HFFc6 (cell line): ENCODE data around the gene EIF1AD. TPM values are rescaled to one million over a fixed set of nuclear protein-coding genes. Genes with fewer than 3 reads are reported as not detected.

ENCODE experiments used
- DNase-seq: peaks from one replicate; pipeline ENCODE4 v3.0.0-alpha.2; 2018
- H3K27ac Mint-ChIP-seq: 2 replicates; pipeline ENCODE4 v1.8.0; 2020; ENCODE audit warnings: mild to moderate bottlenecking, mixed read lengths
- H3K27me3 Mint-ChIP-seq: 2 replicates; pipeline ENCODE4 v1.8.0; 2021; ENCODE audit warnings: mild to moderate bottlenecking, moderate library complexity, mixed read lengths; ENCODE audit not compliant: insufficient read depth
- H3K36me3 Mint-ChIP-seq: 2 replicates; pipeline ENCODE4 v1.8.0; 2021; ENCODE audit warnings: low read depth, mixed read lengths
- H3K4me1 Mint-ChIP-seq: 2 replicates; pipeline ENCODE4 v1.8.0; 2020; ENCODE audit warnings: low read depth, mixed read lengths
- H3K4me3 Mint-ChIP-seq: 2 replicates; pipeline ENCODE4 v1.8.0; 2020; ENCODE audit warnings: mild to moderate bottlenecking, moderate library complexity, mixed read lengths
- H3K9me3 Mint-ChIP-seq: 2 replicates; pipeline ENCODE4 v1.8.0; 2020; ENCODE audit warnings: mild to moderate bottlenecking, mixed read lengths
- long read RNA-seq: library from polyadenylated mRNA; unstranded; transcript quantifications from one replicate; pipeline ENCODE4 v2.0.0, GENCODE V29; 2019
- total RNA-seq, 6 experiments: library from RNA; stranded (reverse); fragmentation: NEBNext Ultra II Directional; extraction: Animal tissue kit (Norgen Biotek cat#: 25700); gene quantifications; 2 replicates in 1 of 6; 3 replicates in 5 of 6; pipeline ENCODE4 v1.2.3, GENCODE V29; 2021
- TF ChIP-seq, protein P1 (sequence below): fragments of 200-600 bp; sonication (generic); IDR thresholded peaks from 2 replicates; pipeline ENCODE4 v1.5.0; 2021; ENCODE audit warnings: antibody characterized with exemption, mild to moderate bottlenecking

The EIF1AD gene, protein sequence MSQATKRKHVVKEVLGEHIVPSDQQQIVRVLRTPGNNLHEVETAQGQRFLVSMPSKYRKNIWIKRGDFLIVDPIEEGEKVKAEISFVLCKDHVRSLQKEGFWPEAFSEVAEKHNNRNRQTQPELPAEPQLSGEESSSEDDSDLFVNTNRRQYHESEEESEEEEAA
- total RNA-seq, result 10 to 100 TPM; 28.6 to 36.8 (median 31.7) TPM
- long read RNA-seq, transcript EIF1AD-211 (6 exons, 965 nt), result major isoform, 6 of 21 reads
- long read RNA-seq, partial matches to known transcripts, result 0 of 21 reads
- long read RNA-seq, other reads (novel, unspliced or antisense), result 10 of 21 reads

DNA sequence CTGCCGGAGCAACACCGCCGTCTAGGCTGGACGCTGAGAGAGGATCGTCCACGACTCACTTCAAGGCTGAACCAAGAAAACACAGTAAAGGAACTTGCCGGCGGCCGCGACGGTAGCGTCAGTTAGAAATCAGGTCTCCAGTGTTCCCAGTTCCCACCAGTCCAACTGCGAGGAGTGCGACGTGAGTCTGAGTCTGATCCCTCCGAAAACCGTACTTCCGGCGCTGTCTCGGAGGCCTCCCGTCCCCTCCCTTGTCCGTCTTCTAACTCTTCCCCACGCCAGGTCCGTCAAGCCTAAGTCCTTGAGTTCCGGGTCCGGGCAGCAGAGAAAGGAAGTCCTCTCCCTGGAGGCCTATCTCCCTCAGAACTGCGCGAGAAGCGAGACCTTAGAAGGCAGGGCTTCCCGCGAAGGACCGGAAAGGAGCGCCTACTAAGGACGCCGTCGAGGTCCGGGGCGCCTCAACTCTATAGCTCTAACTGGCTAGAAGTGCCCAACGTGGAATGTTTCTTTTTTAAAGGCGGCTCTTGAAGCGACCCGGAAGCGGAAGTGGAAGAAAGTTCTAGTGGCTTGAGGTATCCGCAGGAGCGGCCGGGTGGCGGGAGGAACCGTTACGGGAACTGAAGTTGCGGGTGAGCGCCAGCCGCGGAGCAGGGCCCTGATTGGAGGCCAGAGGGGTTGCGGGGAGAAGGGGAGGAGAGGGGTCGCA lies at the start of gene EIF1AD, which contains the start of gene BANF1:
TSS of gene EIF1AD (minus strand) at position 216 of the 706 bp plus-strand sequence. CDS start 1,768 bp downstream, outside the sequence.
TSS of gene BANF1 (plus strand) at position 562 of the 706 bp plus-strand sequence. CDS start 748 bp downstream, outside the sequence.
- peak; percentile 96 for DNase-seq
- TF ChIP-seq, protein P1, sequence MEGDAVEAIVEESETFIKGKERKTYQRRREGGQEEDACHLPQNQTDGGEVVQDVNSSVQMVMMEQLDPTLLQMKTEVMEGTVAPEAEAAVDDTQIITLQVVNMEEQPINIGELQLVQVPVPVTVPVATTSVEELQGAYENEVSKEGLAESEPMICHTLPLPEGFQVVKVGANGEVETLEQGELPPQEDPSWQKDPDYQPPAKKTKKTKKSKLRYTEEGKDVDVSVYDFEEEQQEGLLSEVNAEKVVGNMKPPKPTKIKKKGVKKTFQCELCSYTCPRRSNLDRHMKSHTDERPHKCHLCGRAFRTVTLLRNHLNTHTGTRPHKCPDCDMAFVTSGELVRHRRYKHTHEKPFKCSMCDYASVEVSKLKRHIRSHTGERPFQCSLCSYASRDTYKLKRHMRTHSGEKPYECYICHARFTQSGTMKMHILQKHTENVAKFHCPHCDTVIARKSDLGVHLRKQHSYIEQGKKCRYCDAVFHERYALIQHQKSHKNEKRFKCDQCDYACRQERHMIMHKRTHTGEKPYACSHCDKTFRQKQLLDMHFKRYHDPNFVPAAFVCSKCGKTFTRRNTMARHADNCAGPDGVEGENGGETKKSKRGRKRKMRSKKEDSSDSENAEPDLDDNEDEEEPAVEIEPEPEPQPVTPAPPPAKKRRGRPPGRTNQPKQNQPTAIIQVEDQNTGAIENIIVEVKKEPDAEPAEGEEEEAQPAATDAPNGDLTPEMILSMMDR, result no peak
- no peaks in the 10 kb centered on the region for H3K9me3 Mint-ChIP-seq

DNA sequence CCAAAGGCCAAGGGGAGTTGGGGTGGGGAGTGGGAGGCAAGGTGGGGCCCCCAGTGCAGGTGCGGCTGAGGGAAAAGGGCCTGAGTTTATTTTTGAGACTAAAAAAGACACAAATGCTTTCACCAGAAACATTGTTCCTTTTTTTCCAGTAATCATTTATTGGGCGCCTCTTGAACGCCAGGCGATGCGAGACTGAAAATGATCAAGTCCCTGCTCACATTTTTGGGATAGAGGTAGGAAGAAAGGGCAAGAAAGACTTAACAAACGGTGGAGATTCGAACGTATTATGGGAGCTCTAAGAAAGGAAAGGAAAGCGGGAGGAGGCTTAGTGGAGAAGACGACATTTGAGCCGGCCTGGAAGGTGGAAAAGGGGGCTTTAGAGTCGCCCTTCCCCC lies 49.4 kb upstream of the EIF1AD start:
- no peaks in the 10 kb centered on the region for H3K9me3 Mint-ChIP-seq
- H3K4me1 Mint-ChIP-seq, result peaks cover 43% of the 10 kb centered on the region
- H3K27me3 Mint-ChIP-seq, result peaks cover 10% of the 10 kb centered on the region
- TF ChIP-seq, protein P1, result no peak
- peak overlapping the region; percentile 99 for H3K27ac Mint-ChIP-seq
- no peak for DNase-seq
- peak overlapping the region; percentile 95 for H3K4me3 Mint-ChIP-seq
- H3K36me3 Mint-ChIP-seq, result peaks cover 32% of the 10 kb centered on the region

More for the DNA sequence above, at the start of gene EIF1AD, which contains the start of gene BANF1:
- H3K4me1 Mint-ChIP-seq, result peaks cover 24% of the 10 kb centered on the region
- peaks cover 3% of the 10 kb centered on the region for H3K27me3 Mint-ChIP-seq
- H3K4me3 Mint-ChIP-seq, result peak within 1 kb of the TSS; percentile 100
- H3K27ac Mint-ChIP-seq, result peak within 1 kb of the TSS; percentile 98
- H3K36me3 Mint-ChIP-seq, result peaks cover 35% of the 10 kb centered on the region

DNA sequence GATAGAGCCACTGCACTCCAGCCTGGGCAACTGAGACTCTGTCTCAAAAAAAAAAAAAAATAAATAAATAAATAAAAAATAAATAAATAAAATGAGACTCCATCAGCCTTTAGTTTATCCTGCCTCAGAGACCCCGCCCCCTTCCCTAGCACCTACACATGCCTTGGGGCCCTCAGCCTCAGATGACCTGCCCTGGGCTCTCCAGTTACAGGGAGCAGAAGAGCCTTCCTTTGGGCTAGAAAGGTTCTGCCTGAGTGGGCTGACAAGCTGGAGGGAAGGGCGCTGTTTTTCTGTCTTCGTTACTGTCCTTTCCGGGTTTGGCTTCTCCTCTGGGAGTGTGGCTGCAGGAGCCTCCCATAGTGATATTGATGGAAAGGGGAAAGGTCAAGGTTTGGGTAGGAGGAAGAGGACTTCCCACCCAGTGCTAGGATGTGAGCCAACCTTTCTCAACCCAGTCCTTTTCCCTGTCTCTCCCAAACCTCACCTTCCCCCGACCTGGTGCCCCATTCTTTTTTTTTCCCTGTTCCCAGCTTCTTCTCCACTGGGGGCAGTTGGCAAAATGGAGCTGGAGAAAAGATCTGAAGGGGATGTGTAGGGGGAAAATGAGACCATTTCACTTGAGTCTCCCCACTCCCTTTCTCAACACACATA lies 48.7 kb upstream of the EIF1AD start:
- H3K36me3 Mint-ChIP-seq, result peaks cover 30% of the 10 kb centered on the region

DNA sequence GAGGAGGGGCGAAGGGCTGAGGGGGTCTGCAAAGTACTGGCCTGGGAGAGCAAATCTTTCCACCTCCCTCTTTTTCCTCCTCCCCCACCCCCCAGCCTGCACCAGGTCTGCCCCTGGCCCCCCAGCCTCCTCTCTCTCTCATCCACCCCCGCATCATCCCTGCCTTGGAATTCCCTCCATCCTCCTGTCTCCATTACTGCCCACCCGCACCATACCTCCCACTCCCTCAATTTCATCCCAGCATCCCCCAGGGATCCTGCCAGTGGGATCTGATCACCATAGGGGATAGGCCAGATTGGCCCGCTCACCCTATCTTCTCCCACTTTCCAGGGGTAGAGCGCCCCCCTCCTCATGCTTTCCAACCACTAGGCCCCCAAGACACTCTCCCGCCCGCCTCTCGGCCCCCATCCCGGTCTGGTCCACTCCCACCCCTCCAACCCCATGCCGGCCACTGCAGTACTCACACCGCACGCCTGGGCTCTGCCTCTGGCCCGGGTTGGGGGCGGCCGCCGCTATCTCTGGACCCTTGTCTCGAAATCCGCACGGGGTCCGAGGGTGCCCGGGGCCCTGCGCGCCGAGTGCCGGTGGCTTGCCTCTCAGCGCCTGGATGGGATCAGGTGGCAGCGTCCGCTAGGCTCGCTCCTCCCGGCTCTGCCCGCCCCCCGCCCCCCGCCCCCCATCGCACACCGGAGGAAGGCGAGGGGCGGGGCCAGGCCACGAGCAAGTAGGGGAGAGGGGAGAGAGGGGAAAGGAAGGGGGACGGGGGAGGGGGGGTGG lies 46.8 kb upstream of the EIF1AD start, which contains the start of gene GAL3ST3:
TSS of gene GAL3ST3 (minus strand) at position 615 of the 777 bp plus-strand sequence. CDS start 3,746 bp downstream, outside the sequence.
- DNase-seq, result no peak
- H3K27ac Mint-ChIP-seq, result no peak within 1 kb of the TSS
- peaks cover 16% of the 10 kb centered on the region for H3K36me3 Mint-ChIP-seq
- H3K4me1 Mint-ChIP-seq, result peaks cover 44% of the 10 kb centered on the region
- H3K9me3 Mint-ChIP-seq, result no peaks in the 10 kb centered on the region
- no peak within 1 kb of the TSS for H3K4me3 Mint-ChIP-seq
- H3K27me3 Mint-ChIP-seq, result peaks cover 10% of the 10 kb centered on the region
- TF ChIP-seq, protein P1, result no peak; the same call in 1 of the 2 replicates

More for the DNA sequence above, 48.7 kb upstream of the EIF1AD start:
- Mint-ChIP-seq H3K4me3 (peak overlapping the region; percentile 95), H3K27ac (peak overlapping the region; percentile 99), H3K4me1 (peaks cover 44% of the 10 kb centered on the region), H3K27me3 (peaks cover 10% of the 10 kb centered on the region), H3K9me3 (no peaks in the 10 kb centered on the region)
- TF ChIP-seq, protein P1, result peak; percentile 32
- no peak for DNase-seq
